Measurements from ENCODE around the gene OXSR1.
"Not testable (repeated sequence)": the region's sequence is repeated elsewhere in the genome, so short reads cannot be mapped to it uniquely, and the experiment has no call there.

Gene OXSR1

GRCh38 chr3:38265604-38266307 lies 100.4 kb downstream of the OXSR1 start, which contains the start of gene SLC22A13:
TSS of gene SLC22A13 (plus strand) at chr3:38265812. CDS start at chr3:38265861, 49 bp downstream.
- H3K4me3 ChIP-seq (ENCODE audit: low read depth, low read length) = no peak within 1 kb of the TSS

- no peak overlapping the region for H3K4me3 ChIP-seq (ENCODE audit: low read depth, low read length)
Measured at GRCh38 chr3:38266810-38267209, 101.5 kb downstream of the OXSR1 start.

GRCh38 chr3:38267662-38268061 lies 102.3 kb downstream of the OXSR1 start:
- H3K4me3 ChIP-seq (ENCODE audit: low read depth, low read length) = no peak overlapping the region

- H3K4me3 ChIP-seq (ENCODE audit: low read depth, low read length) = no peak overlapping the region
Measured at GRCh38 chr3:38268087-38268486, 102.8 kb downstream of the OXSR1 start.

GRCh38 chr3:38268522-38268921 lies 103.2 kb downstream of the OXSR1 start:
- no peak overlapping the region for H3K4me3 ChIP-seq (ENCODE audit: low read depth, low read length)

GRCh38 chr3:38270606-38271005 lies 105.3 kb downstream of the OXSR1 start:
- no peak overlapping the region for H3K4me3 ChIP-seq (ENCODE audit: low read depth, low read length)

GRCh38 chr3:38271553-38271952 lies 106.2 kb downstream of the OXSR1 start:
- no peak overlapping the region for H3K4me3 ChIP-seq (ENCODE audit: low read depth, low read length)

GRCh38 chr3:38274864-38275649 lies 109.7 kb downstream of the OXSR1 start:
- no peak overlapping the region for H3K4me3 ChIP-seq (ENCODE audit: low read depth, low read length)

- H3K4me3 ChIP-seq (ENCODE audit: low read depth, low read length) = no peak overlapping the region
Measured at GRCh38 chr3:38275658-38276057, 110.3 kb downstream of the OXSR1 start.

- H3K4me3 ChIP-seq (ENCODE audit: low read depth, low read length) = no peak overlapping the region
Measured at GRCh38 chr3:38276081-38276916, 111.0 kb downstream of the OXSR1 start.

GRCh38 chr3:38276917-38277630 lies 111.7 kb downstream of the OXSR1 start:
- no peak overlapping the region for H3K4me3 ChIP-seq (ENCODE audit: low read depth, low read length)

GRCh38 chr3:38278841-38279240 lies 113.5 kb downstream of the OXSR1 start:
- H3K4me3 ChIP-seq (ENCODE audit: low read depth, low read length) = no peak overlapping the region

GRCh38 chr3:38281895-38282686 lies 116.8 kb downstream of the OXSR1 start, which contains the start of gene SLC22A14:
TSS of gene SLC22A14 (plus strand) at chr3:38282294. CDS start at chr3:38306027, 23,733 bp downstream.
- H3K4me3 ChIP-seq (ENCODE audit: low read depth, low read length) = no peak within 1 kb of the TSS

- no peak overlapping the region for H3K4me3 ChIP-seq (ENCODE audit: low read depth, low read length)
Measured at GRCh38 chr3:38283810-38284755, 118.7 kb downstream of the OXSR1 start.

GRCh38 chr3:38284756-38285150 lies 119.4 kb downstream of the OXSR1 start:
- H3K4me3 ChIP-seq (ENCODE audit: low read depth, low read length) = no peak overlapping the region

GRCh38 chr3:38289286-38290217 lies 124.2 kb downstream of the OXSR1 start:
- H3K4me3 ChIP-seq (ENCODE audit: low read depth, low read length) = not testable (repeated sequence)

GRCh38 chr3:38297053-38297452 lies 131.7 kb downstream of the OXSR1 start:
- not testable (repeated sequence) for H3K4me3 ChIP-seq (ENCODE audit: low read depth, low read length)

GRCh38 chr3:38297537-38297936 lies 132.2 kb downstream of the OXSR1 start:
- no peak overlapping the region for H3K4me3 ChIP-seq (ENCODE audit: low read depth, low read length)

Data from iPS-11a (cell line).